ENCODE data around the gene TPR.

DNA sequence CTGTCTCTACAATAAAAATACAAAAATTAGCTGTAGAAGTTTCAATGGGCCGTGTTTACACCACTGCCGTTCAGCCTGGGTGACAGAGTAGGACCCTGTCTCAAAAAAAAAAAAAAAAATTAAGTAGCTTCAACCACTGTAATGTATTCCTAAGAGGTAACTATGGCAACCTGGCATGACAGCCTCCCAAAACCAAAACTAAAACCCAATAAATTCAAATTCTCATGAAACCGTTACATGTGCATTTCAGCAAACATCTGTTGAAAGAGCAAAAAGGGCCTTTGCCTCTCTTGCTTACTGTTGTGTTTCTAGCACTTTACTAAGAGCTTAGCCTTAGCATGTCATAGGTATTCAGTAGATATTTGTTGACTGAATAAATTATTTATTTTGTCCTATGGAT is 34.0 kb upstream of the TPR start:
- TF ChIP-seq, protein P1, sequence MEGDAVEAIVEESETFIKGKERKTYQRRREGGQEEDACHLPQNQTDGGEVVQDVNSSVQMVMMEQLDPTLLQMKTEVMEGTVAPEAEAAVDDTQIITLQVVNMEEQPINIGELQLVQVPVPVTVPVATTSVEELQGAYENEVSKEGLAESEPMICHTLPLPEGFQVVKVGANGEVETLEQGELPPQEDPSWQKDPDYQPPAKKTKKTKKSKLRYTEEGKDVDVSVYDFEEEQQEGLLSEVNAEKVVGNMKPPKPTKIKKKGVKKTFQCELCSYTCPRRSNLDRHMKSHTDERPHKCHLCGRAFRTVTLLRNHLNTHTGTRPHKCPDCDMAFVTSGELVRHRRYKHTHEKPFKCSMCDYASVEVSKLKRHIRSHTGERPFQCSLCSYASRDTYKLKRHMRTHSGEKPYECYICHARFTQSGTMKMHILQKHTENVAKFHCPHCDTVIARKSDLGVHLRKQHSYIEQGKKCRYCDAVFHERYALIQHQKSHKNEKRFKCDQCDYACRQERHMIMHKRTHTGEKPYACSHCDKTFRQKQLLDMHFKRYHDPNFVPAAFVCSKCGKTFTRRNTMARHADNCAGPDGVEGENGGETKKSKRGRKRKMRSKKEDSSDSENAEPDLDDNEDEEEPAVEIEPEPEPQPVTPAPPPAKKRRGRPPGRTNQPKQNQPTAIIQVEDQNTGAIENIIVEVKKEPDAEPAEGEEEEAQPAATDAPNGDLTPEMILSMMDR (IDR thresholded peaks at IDR 0.05), result no peak
- TF ChIP-seq ZFX (IDR thresholded peaks at IDR 0.05; ENCODE audit: borderline replicate concordance), result no peak
